Spleen (tissue), 7 donors: ENCODE data around the gene MON1B.

Source experiments
- POLR2A ChIP-seq, 3 donors: fragments of 450-650 bp; IDR thresholded peaks; one replicate each; pipeline ENCODE4 v1.5.1; 2017; ENCODE audit warnings: antibody characterized with exemption in 3 of 3, mild to moderate bottlenecking in 1 of 3
- TF ChIP-seq, protein P1 (sequence below), 11 experiments: fragments of 200-600 bp in 7 of 11; fragments of 450-650 bp in 4 of 11; sonication (generic) in 4 of 11; IDR thresholded peaks in 8 of 11; conservative IDR thresholded peaks in 3 of 11; 1 replicate in 7 of 11; 2 replicates in 4 of 11; pipeline versions ENCODE4 v1.4.0 to v1.8.0; 2016 to 2021; ENCODE audit warnings: antibody characterized with exemption in 11 of 11, inconsistent platforms in 4 of 11, mild to moderate bottlenecking in 1 of 11
- donor health status: DM: no; HTN: no; CAD: no; lungs with moderate emphysema.
- donor health status: DM: no; HTN: no; CAD: no.
- donor health status: DM: no; HTN: no; CAD: no.

DNA sequence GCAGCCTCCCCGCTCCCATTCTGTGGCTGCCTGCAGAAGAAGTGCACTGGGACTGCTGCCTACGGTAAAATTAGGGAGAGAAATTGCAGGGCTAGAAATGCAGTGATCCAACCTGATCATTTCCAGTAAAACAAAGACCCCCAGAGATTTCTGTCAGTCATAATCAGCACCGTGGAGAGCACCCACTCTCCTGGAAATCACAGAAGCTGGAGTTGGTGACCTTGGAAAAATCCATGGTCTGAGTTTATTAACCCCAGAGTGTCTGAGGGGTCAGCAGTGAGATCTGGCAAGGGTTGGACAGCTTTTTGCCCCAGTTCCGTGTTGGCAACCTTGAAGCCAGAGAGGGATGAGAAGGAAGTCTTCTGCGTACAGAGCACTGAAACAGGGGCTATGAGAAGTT lies 16.0 kb downstream of the MON1B start:
- no peak for TF ChIP-seq POLR2A (IDR thresholded peaks at IDR 0.05)
- TF ChIP-seq, protein P1, sequence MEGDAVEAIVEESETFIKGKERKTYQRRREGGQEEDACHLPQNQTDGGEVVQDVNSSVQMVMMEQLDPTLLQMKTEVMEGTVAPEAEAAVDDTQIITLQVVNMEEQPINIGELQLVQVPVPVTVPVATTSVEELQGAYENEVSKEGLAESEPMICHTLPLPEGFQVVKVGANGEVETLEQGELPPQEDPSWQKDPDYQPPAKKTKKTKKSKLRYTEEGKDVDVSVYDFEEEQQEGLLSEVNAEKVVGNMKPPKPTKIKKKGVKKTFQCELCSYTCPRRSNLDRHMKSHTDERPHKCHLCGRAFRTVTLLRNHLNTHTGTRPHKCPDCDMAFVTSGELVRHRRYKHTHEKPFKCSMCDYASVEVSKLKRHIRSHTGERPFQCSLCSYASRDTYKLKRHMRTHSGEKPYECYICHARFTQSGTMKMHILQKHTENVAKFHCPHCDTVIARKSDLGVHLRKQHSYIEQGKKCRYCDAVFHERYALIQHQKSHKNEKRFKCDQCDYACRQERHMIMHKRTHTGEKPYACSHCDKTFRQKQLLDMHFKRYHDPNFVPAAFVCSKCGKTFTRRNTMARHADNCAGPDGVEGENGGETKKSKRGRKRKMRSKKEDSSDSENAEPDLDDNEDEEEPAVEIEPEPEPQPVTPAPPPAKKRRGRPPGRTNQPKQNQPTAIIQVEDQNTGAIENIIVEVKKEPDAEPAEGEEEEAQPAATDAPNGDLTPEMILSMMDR (IDR thresholded peaks at IDR 0.05 in 8 of 11, conservative IDR thresholded peaks at IDR 0.05 in 3 of 11) = no peak
